Mesenchymal stem cell (in vitro differentiated cells and primary cell): ENCODE data around the gene ADAM17.

Experiments
- DNase-seq: peaks from one replicate; pipeline ENCODE4 v3.0.0-alpha.2; 2013
- H2AFZ ChIP-seq: one replicate; pipeline ENCODE4 v1.6.1; 2013; ENCODE audit warnings: low read depth, mild to moderate bottlenecking, control low read depth, inconsistent platforms, low read length, moderate library complexity
- H2AK5ac ChIP-seq: 2 replicates; pipeline ENCODE4 v1.6.1; 2013; ENCODE audit warnings: low read length, moderate library complexity, mild to moderate bottlenecking, inconsistent platforms; ENCODE audit not compliant: severe bottlenecking
- H2BK120ac ChIP-seq: one replicate; pipeline ENCODE4 v1.6.1; 2013; ENCODE audit warnings: low read depth, mild to moderate bottlenecking, inconsistent platforms, low read length, moderate library complexity
- H2BK12ac ChIP-seq, 2 experiments: one replicate each; pipeline ENCODE4 v1.6.1; 2013; ENCODE audit warnings: inconsistent platforms in 2 of 2, low read length in 2 of 2, mild to moderate bottlenecking in 2 of 2, moderate library complexity in 2 of 2, control low read depth in 1 of 2
- H2BK15ac ChIP-seq: one replicate; pipeline ENCODE4 v1.6.1; 2013; ENCODE audit warnings: mild to moderate bottlenecking, low read depth, inconsistent platforms; ENCODE audit not compliant: poor library complexity, severe bottlenecking
- H2BK5ac ChIP-seq: 2 replicates; pipeline ENCODE4 v1.6.1; 2013; ENCODE audit warnings: low read depth, mild to moderate bottlenecking, low read length, control low read depth, inconsistent platforms; ENCODE audit not compliant: poor library complexity, severe bottlenecking
- H3K14ac ChIP-seq, 2 experiments: one replicate each; pipeline ENCODE4 v1.6.1; 2013; ENCODE audit warnings: inconsistent platforms in 2 of 2, low read length in 2 of 2, control low read depth in 1 of 2, mild to moderate bottlenecking in 1 of 2, moderate library complexity in 1 of 2
- H3K18ac ChIP-seq, 2 experiments: one replicate each; pipeline ENCODE4 v1.6.1; 2013; ENCODE audit warnings: inconsistent platforms in 2 of 2, low read length in 2 of 2, control low read depth in 1 of 2, low read depth in 1 of 2, mild to moderate bottlenecking in 1 of 2
- H3K23ac ChIP-seq, 2 experiments: one replicate each; pipeline ENCODE4 v1.6.1; 2013; ENCODE audit warnings: inconsistent platforms in 2 of 2, low read length in 2 of 2, mild to moderate bottlenecking in 2 of 2, moderate library complexity in 2 of 2, control low read depth in 1 of 2
- H3K27ac ChIP-seq: 2 replicates; pipeline ENCODE4 v1.5.1; 2013; ENCODE audit warnings: mild to moderate bottlenecking, moderate library complexity, low read length, control low read depth, inconsistent platforms; ENCODE audit not compliant: poor library complexity, severe bottlenecking
- H3K27me3 ChIP-seq, 2 experiments: 2 replicates each; pipeline versions ENCODE4 v1.6.1 to v1.7.0; 2013; ENCODE audit warnings: low read length in 2 of 2, mild to moderate bottlenecking in 2 of 2, moderate library complexity in 2 of 2, control low read depth in 1 of 2, inconsistent platforms in 1 of 2; ENCODE audit not compliant: control insufficient read depth in 1 of 2, insufficient read depth in 1 of 2
- H3K36me3 ChIP-seq, 2 experiments: 2 replicates each; pipeline versions ENCODE4 v1.6.1 to v1.7.0; 2013; ENCODE audit warnings: low read length in 2 of 2, control low read depth in 1 of 2, inconsistent platforms in 1 of 2, low read depth in 1 of 2, mild to moderate bottlenecking in 1 of 2; ENCODE audit not compliant: insufficient read depth in 2 of 2, control insufficient read depth in 1 of 2
- H3K4ac ChIP-seq, 2 experiments: one replicate each; pipeline ENCODE4 v1.6.1; 2013; ENCODE audit warnings: inconsistent platforms in 2 of 2, low read length in 2 of 2, mild to moderate bottlenecking in 2 of 2, moderate library complexity in 2 of 2, control low read depth in 1 of 2, low read depth in 1 of 2
- H3K4me1 ChIP-seq: 2 replicates; pipeline ENCODE4 v1.6.1; 2013; ENCODE audit warnings: low read depth, low read length, control low read depth; ENCODE audit not compliant: control insufficient read depth, insufficient read depth
- H3K4me2 ChIP-seq: 2 replicates; pipeline ENCODE4 v1.6.1; 2013; ENCODE audit warnings: low read length, mild to moderate bottlenecking, inconsistent platforms; ENCODE audit not compliant: poor library complexity, severe bottlenecking
- H3K4me3 ChIP-seq, 2 experiments: 2 replicates each; pipeline versions ENCODE4 v1.5.1 to v1.7.0; 2013; ENCODE audit warnings: low read length in 2 of 2, mild to moderate bottlenecking in 2 of 2, control low read depth in 1 of 2, low read depth in 1 of 2; ENCODE audit not compliant: insufficient read depth in 1 of 2
- H3K79me1 ChIP-seq: replicated peaks from 2 replicates; pipeline ENCODE4 v1.6.1; 2013; ENCODE audit warnings: mild to moderate bottlenecking, control low read depth, low read length, inconsistent platforms; ENCODE audit not compliant: poor library complexity, severe bottlenecking
- H3K9ac ChIP-seq: 2 replicates; pipeline ENCODE4 v1.7.0; 2013; ENCODE audit warnings: mild to moderate bottlenecking, low read length, moderate library complexity
- H3K9me3 ChIP-seq: 2 replicates; pipeline ENCODE4 v1.7.0; 2013; ENCODE audit warnings: mild to moderate bottlenecking, low read length; ENCODE audit not compliant: control insufficient read depth
- H4K8ac ChIP-seq: one replicate; pipeline ENCODE4 v1.6.1; 2013; ENCODE audit warnings: inconsistent platforms, mild to moderate bottlenecking, low read length, moderate library complexity
- H4K91ac ChIP-seq: one replicate; pipeline ENCODE4 v1.6.1; 2013; ENCODE audit warnings: mild to moderate bottlenecking, low read length, inconsistent platforms
- WGBS: methylation state at CpG from one replicate; pipeline ENCODE4 v1.1.7; 2013; ENCODE audit warnings: mixed read lengths; 5-methylcytosine and 5-hydroxymethylcytosine counted together

ADAM17 gene

GRCh38 chr2:9593925-9594324 is 38.3 kb upstream of the ADAM17 start:
- H2BK5ac ChIP-seq = no peak overlapping the region
- H3K4ac ChIP-seq = no peak overlapping the region
- H4K8ac ChIP-seq = no peak overlapping the region
- H3K27ac ChIP-seq = no peak overlapping the region
- peak overlapping the region; percentile 74 for H3K9ac ChIP-seq
- H3K9me3 ChIP-seq = peaks cover 10% of the 10 kb centered on the region
- no peak overlapping the region for H4K91ac ChIP-seq
- no peaks in the 10 kb centered on the region for H3K27me3 ChIP-seq
- no peak overlapping the region for H2BK15ac ChIP-seq
- peaks cover 11 to 51% of the 10 kb centered on the region in 2 experiments for H3K36me3 ChIP-seq
- H3K18ac ChIP-seq = no peak overlapping the region
- H3K79me1 ChIP-seq = no peaks in the 10 kb centered on the region
- no peak overlapping the region for H3K4me2 ChIP-seq
- no peak overlapping the region for H2AFZ ChIP-seq
- no peak for DNase-seq
- H3K4me3 ChIP-seq = no peak overlapping the region
- WGBS = 100% methylated on average over 1 of the region's 4 CpGs
- no peak overlapping the region for H3K14ac ChIP-seq
- peaks cover 3% of the 10 kb centered on the region for H3K4me1 ChIP-seq
- no peak overlapping the region for H3K23ac ChIP-seq
- no peak overlapping the region for H2BK12ac ChIP-seq
- no peak overlapping the region for H2AK5ac ChIP-seq
- no peak overlapping the region for H2BK120ac ChIP-seq

DNA sequence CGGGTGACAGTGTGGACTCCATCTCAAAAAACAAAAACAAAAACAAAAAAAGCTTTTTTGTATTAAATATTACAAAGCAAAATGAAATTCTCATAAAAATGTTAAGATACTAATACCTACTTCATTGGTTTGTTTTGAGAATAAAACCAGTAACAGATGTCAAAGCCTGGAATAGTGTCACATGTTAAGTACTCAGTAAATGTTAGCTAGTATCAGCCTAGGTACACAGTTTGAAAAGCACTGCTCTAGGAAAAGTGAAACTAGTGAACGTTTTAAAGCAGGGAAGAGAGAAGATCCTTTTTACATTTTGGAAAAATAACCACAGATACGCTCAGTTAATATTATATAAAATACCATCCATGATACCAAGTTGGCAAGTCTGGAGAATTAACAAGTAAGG is 37.1 kb upstream of the ADAM17 start:
- WGBS = no CpG with 5 or more reads among the region's 3 CpGs
- Histone ChIP-seq H2BK12ac (no peak overlapping the region), H3K4me2 (no peak overlapping the region)

GRCh38 chr2:9590641-9591040 is 35.0 kb upstream of the ADAM17 start:
- Histone ChIP-seq H2BK120ac (no peak overlapping the region), H3K9ac (no peak overlapping the region), H2BK12ac (no peak overlapping the region), H3K23ac (no peak overlapping the region), H3K36me3 (peaks cover 10 to 65% of the 10 kb centered on the region in 2 experiments), H3K4me1 (peaks cover 3% of the 10 kb centered on the region), H3K18ac (no peak overlapping the region), H3K4me2 (no peak overlapping the region), H3K4me3 (no peak overlapping the region), H2AFZ (no peak overlapping the region), H2BK15ac (no peak overlapping the region), H4K8ac (no peak overlapping the region), H2BK5ac (no peak overlapping the region), H3K79me1 (peaks cover 5% of the 10 kb centered on the region), H4K91ac (no peak overlapping the region), H3K4ac (no peak overlapping the region), H3K9me3 (no peaks in the 10 kb centered on the region), H3K14ac (no peak overlapping the region), H3K27ac (no peak overlapping the region), H2AK5ac (no peak overlapping the region), H3K27me3 (no peaks in the 10 kb centered on the region)
- WGBS = no CpG with 5 or more reads among the region's 3 CpGs
- no peak for DNase-seq

More for the DNA sequence above, 37.1 kb upstream of the ADAM17 start:
- Histone ChIP-seq H3K14ac (no peak overlapping the region), H3K18ac (no peak overlapping the region), H2BK5ac (no peak overlapping the region), H3K9me3 (no peaks in the 10 kb centered on the region), H3K23ac (no peak overlapping the region), H4K8ac (no peak overlapping the region), H2BK120ac (no peak overlapping the region), H4K91ac (no peak overlapping the region), H3K4ac (no peak overlapping the region), H2AK5ac (no peak overlapping the region), H3K9ac (peak overlapping the region; percentile 59), H2BK15ac (no peak overlapping the region), H3K4me1 (peaks cover 3% of the 10 kb centered on the region), H3K4me3 (no peak overlapping the region), H3K27ac (no peak overlapping the region), H2AFZ (no peak overlapping the region), H3K27me3 (no peaks in the 10 kb centered on the region), H3K36me3 (peaks cover 13 to 52% of the 10 kb centered on the region in 2 experiments), H3K79me1 (peaks cover 2% of the 10 kb centered on the region)
- DNase-seq = no peak

DNA sequence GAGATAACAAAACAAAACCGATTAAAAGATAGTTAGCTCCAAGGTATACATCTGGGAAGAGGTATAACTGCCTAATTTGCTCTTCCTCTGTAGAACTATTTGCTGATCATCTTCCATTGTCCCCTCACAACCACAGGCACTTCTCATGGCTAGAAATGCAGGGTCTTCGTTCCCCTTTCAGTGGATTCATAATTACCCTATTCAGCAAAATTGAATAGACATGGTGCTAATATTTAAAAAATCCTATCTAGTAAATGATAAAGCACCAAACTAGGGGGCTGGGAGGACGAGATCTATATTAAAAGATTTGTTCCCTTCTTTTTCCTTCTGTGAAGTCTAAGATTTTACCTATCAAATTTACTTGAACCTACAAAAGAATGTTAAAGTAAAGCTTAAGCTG is 30.8 kb upstream of the ADAM17 start:
- Histone ChIP-seq H3K9ac (no peak overlapping the region), H2AK5ac (no peak overlapping the region), H3K18ac (no peak overlapping the region), H3K27ac (no peak overlapping the region), H3K4me3 (no peak overlapping the region), H3K23ac (no peak overlapping the region), H2BK5ac (no peak overlapping the region), H4K8ac (no peak overlapping the region), H3K4ac (no peak overlapping the region), H2BK120ac (no peak overlapping the region), H2BK12ac (no peak overlapping the region), H3K4me1 (no peaks in the 10 kb centered on the region), H3K14ac (no peak overlapping the region), H4K91ac (no peak overlapping the region), H3K27me3 (no peaks in the 10 kb centered on the region), H2BK15ac (no peak overlapping the region), H3K79me1 (peaks cover 10% of the 10 kb centered on the region), H3K4me2 (no peak overlapping the region), H3K36me3 (peaks cover 14 to 85% of the 10 kb centered on the region in 2 experiments), H2AFZ (no peak overlapping the region), H3K9me3 (no peaks in the 10 kb centered on the region)
- 100% methylated on average over 1 of the region's 3 CpGs for WGBS
- no peak for DNase-seq
